Astrocyte (in vitro differentiated cells and primary cell): ENCODE results near the gene CNN2. TPM values are rescaled to one million over a fixed set of nuclear protein-coding genes. Genes with fewer than 3 reads are reported as not detected.

Experiments
- DNase-seq: peaks from one replicate; pipeline ENCODE4 v3.0.0-alpha.2; 2010; ENCODE audit warnings: low read depth
- FAIRE-seq: peaks from 2 replicates; lab custom pipeline; 2011; peaks lifted over from hg19 to GRCh38; lab: Jason Lieb, UNC
- H2AFZ ChIP-seq: 2 replicates; pipeline ENCODE4 v1.6.0; 2012; ENCODE audit warnings: low read depth, low read length, inconsistent platforms
- H3K27ac ChIP-seq: 2 replicates; pipeline ENCODE4 v1.5.1; 2011; ENCODE audit warnings: low read depth, low read length, inconsistent platforms
- H3K27me3 ChIP-seq: 2 replicates; pipeline ENCODE4 v1.6.0; 2011; ENCODE audit warnings: low read length, inconsistent platforms; ENCODE audit not compliant: insufficient read depth
- H3K36me3 ChIP-seq: 2 replicates; pipeline ENCODE4 v1.5.1; 2011; ENCODE audit warnings: low read length, inconsistent platforms; ENCODE audit not compliant: insufficient read depth
- H3K4me1 ChIP-seq: 2 replicates; pipeline ENCODE4 v1.5.1; 2011; ENCODE audit warnings: low read length, inconsistent platforms; ENCODE audit not compliant: insufficient read depth
- H3K4me2 ChIP-seq: 2 replicates; pipeline ENCODE4 v1.6.0; 2012; ENCODE audit warnings: low read length, inconsistent platforms
- H3K4me3 ChIP-seq: 2 replicates; pipeline ENCODE4 v1.5.1; 2011; ENCODE audit warnings: low read depth, mild to moderate bottlenecking, low read length, inconsistent platforms; ENCODE audit not compliant: insufficient read depth
- H3K79me2 ChIP-seq: 2 replicates; pipeline ENCODE4 v1.6.0; 2012; ENCODE audit warnings: mild to moderate bottlenecking, low read length, inconsistent platforms; ENCODE audit not compliant: insufficient read depth
- H3K9ac ChIP-seq: 2 replicates; pipeline ENCODE4 v1.6.0; 2012; ENCODE audit warnings: mild to moderate bottlenecking, low read length, inconsistent platforms
- H3K9me3 ChIP-seq: 2 replicates; pipeline ENCODE4 v1.5.1; 2012; ENCODE audit warnings: low read depth, mild to moderate bottlenecking, low read length, inconsistent platforms; ENCODE audit not compliant: insufficient read depth
- H4K20me1 ChIP-seq: 2 replicates; pipeline ENCODE4 v1.6.0; 2012; ENCODE audit warnings: low read length, inconsistent platforms; ENCODE audit not compliant: insufficient read depth
- H3K27ac Mint-ChIP-seq: one replicate; pipeline ENCODE4 v1.8.0; 2021; ENCODE audit warnings: mild to moderate bottlenecking, mixed read lengths; ENCODE audit not compliant: unreplicated experiment
- H3K27me3 Mint-ChIP-seq: one replicate; pipeline ENCODE4 v1.8.0; 2021; ENCODE audit warnings: low read depth, mixed read lengths; ENCODE audit not compliant: unreplicated experiment
- H3K36me3 Mint-ChIP-seq: one replicate; pipeline ENCODE4 v1.8.0; 2021; ENCODE audit warnings: low read depth, mixed read lengths; ENCODE audit not compliant: unreplicated experiment
- H3K4me1 Mint-ChIP-seq: one replicate; pipeline ENCODE4 v1.8.0; 2021; ENCODE audit warnings: low read depth, mixed read lengths; ENCODE audit not compliant: unreplicated experiment
- H3K4me3 Mint-ChIP-seq: one replicate; pipeline ENCODE4 v1.8.0; 2021; ENCODE audit warnings: mild to moderate bottlenecking, moderate library complexity, mixed read lengths; ENCODE audit not compliant: unreplicated experiment
- H3K9me3 Mint-ChIP-seq: one replicate; pipeline ENCODE4 v1.8.0; 2021; ENCODE audit warnings: mild to moderate bottlenecking, mixed read lengths; ENCODE audit not compliant: unreplicated experiment
- EZH2 ChIP-seq: IDR thresholded peaks from 2 replicates; pipeline ENCODE4 v1.6.1; 2012; ENCODE audit warnings: mild to moderate bottlenecking, low read length, inconsistent platforms; ENCODE audit not compliant: insufficient read depth
- total RNA-seq: library from RNA; stranded (reverse); gene quantifications from 2 replicates; pipeline ENCODE4 v1.2.1, GENCODE V29; 2021
- TF ChIP-seq, protein P1 (sequence below): IDR thresholded peaks from 2 replicates; pipeline ENCODE4 v1.5.1; 2011; ENCODE audit warnings: low read depth, mild to moderate bottlenecking, inconsistent platforms, low read length, moderate library complexity; ENCODE audit not compliant: insufficient read depth

Gene CNN2
- total RNA-seq, 1 donor from 2014 or later = 819 TPM

- H3K27ac ChIP-seq = no peak overlapping the region
- H3K4me2 ChIP-seq = no peak overlapping the region
- no peak for DNase-seq
- H3K9me3 ChIP-seq = no peaks in the 10 kb centered on the region
- H3K79me2 ChIP-seq = no peaks in the 10 kb centered on the region
- peaks cover 13% of the 10 kb centered on the region for H3K4me1 ChIP-seq
- no peak for FAIRE-seq
- peaks cover 28% of the 10 kb centered on the region for H4K20me1 ChIP-seq
- H3K9ac ChIP-seq = no peak overlapping the region
- TF ChIP-seq, protein P1, sequence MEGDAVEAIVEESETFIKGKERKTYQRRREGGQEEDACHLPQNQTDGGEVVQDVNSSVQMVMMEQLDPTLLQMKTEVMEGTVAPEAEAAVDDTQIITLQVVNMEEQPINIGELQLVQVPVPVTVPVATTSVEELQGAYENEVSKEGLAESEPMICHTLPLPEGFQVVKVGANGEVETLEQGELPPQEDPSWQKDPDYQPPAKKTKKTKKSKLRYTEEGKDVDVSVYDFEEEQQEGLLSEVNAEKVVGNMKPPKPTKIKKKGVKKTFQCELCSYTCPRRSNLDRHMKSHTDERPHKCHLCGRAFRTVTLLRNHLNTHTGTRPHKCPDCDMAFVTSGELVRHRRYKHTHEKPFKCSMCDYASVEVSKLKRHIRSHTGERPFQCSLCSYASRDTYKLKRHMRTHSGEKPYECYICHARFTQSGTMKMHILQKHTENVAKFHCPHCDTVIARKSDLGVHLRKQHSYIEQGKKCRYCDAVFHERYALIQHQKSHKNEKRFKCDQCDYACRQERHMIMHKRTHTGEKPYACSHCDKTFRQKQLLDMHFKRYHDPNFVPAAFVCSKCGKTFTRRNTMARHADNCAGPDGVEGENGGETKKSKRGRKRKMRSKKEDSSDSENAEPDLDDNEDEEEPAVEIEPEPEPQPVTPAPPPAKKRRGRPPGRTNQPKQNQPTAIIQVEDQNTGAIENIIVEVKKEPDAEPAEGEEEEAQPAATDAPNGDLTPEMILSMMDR = no peak
- no peak for TF ChIP-seq EZH2
- peaks cover 8% of the 10 kb centered on the region for H3K27me3 ChIP-seq
- H3K27ac Mint-ChIP-seq = no peak overlapping the region
- H3K4me1 Mint-ChIP-seq = no peaks in the 10 kb centered on the region
- H3K4me3 ChIP-seq = no peak overlapping the region
- no peaks in the 10 kb centered on the region for H3K36me3 ChIP-seq
- H3K9me3 Mint-ChIP-seq = no peaks in the 10 kb centered on the region
- peaks cover 5% of the 10 kb centered on the region for H3K36me3 Mint-ChIP-seq
- peaks cover 1% of the 10 kb centered on the region for H3K27me3 Mint-ChIP-seq
- no peak overlapping the region for H2AFZ ChIP-seq
- H3K4me3 Mint-ChIP-seq = no peak overlapping the region
These were observed 33.7 kb upstream of the CNN2 start for GRCh38 chr19:992670-993055.

GRCh38 chr19:993361-993830, 33.0 kb upstream of the CNN2 start:
- H3K36me3 ChIP-seq = no peaks in the 10 kb centered on the region
- Mint-ChIP-seq H3K27me3 (peaks cover 7% of the 10 kb centered on the region), H3K4me3 (no peak overlapping the region), H3K27ac (no peak overlapping the region), H3K9me3 (no peaks in the 10 kb centered on the region), H3K36me3 (peaks cover 5% of the 10 kb centered on the region), H3K4me1 (no peaks in the 10 kb centered on the region)
- no peak overlapping the region for H3K4me2 ChIP-seq
- no peak for FAIRE-seq
- H3K4me3 ChIP-seq = no peak overlapping the region
- peaks cover 15% of the 10 kb centered on the region for H3K27me3 ChIP-seq
- H2AFZ ChIP-seq = no peak overlapping the region
- no peaks in the 10 kb centered on the region for H3K9me3 ChIP-seq
- H3K4me1 ChIP-seq = peaks cover 8% of the 10 kb centered on the region
- TF ChIP-seq EZH2 = no peak
- TF ChIP-seq, protein P1 = no peak
- no peak overlapping the region for H3K27ac ChIP-seq
- no peak for DNase-seq
- H3K9ac ChIP-seq = no peak overlapping the region
- no peaks in the 10 kb centered on the region for H3K79me2 ChIP-seq
- peaks cover 29% of the 10 kb centered on the region for H4K20me1 ChIP-seq

- Mint-ChIP-seq H3K27ac (no peak overlapping the region), H3K36me3 (peaks cover 5% of the 10 kb centered on the region), H3K4me1 (no peaks in the 10 kb centered on the region), H3K4me3 (no peak overlapping the region), H3K9me3 (no peaks in the 10 kb centered on the region), H3K27me3 (peaks cover 7% of the 10 kb centered on the region)
- TF ChIP-seq, protein P1 = no peak
- TF ChIP-seq EZH2 = no peak
- Histone ChIP-seq H4K20me1 (peaks cover 26% of the 10 kb centered on the region), H3K27me3 (peaks cover 19% of the 10 kb centered on the region), H3K9ac (no peak overlapping the region), H3K4me1 (peaks cover 8% of the 10 kb centered on the region), H3K79me2 (no peaks in the 10 kb centered on the region), H3K4me3 (no peak overlapping the region), H3K27ac (no peak overlapping the region), H3K4me2 (no peak overlapping the region), H3K36me3 (no peaks in the 10 kb centered on the region), H2AFZ (no peak overlapping the region), H3K9me3 (no peaks in the 10 kb centered on the region)
- no peak for FAIRE-seq
- DNase-seq = no peak
These were observed 32.5 kb upstream of the CNN2 start for GRCh38 chr19:993831-994393.
